SH-SY5Y (cell line): Measurements from ENCODE around the gene UVRAG.

Source experiments
- GATA2 ChIP-seq: IDR thresholded peaks from 2 replicates; pipeline ENCODE4 v1.6.1; 2011; ENCODE audit warnings: mild to moderate bottlenecking, low read depth, low read length
- GATA3 ChIP-seq: IDR thresholded peaks from 2 replicates; pipeline ENCODE4 v1.6.1; 2011; ENCODE audit warnings: low read depth, mild to moderate bottlenecking, low read length, moderate library complexity

GRCh38 chr11:75786101-75786736, 28.8 kb upstream of the UVRAG start:
- TF ChIP-seq GATA2: no peak
- TF ChIP-seq GATA3: no peak
